ENCODE results near the gene EPS15. TPM values are rescaled to one million over a fixed set of nuclear protein-coding genes. Genes with fewer than 3 reads are reported as not detected.

The EPS15 gene
- total and polyA plus RNA-seq, 10 donors, result 24.2 to 142 (median 126) TPM

DNA sequence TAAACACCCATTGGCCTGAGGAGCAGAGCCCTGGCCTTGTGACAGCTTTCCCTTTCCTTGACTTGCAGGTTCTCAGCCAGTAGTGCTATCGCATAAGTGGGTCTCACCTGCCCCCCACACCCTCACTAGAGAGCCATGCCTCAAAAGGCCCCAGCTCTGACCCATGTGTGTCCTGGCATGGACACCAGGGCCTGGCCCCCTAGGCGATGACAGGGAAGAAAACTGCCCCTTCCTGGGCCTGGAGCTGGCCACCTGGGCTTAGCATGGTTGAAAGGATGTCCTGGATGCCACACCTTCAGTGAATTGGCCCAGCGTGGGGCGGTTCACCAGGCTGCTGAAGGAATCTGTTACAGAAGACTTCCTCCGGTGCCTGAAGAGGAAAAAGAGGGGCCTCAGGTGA is 207.2 kb downstream of the EPS15 start:
- Histone ChIP-seq H3K4me3 (no peak overlapping the region), H3K27ac (no peak overlapping the region), H3K27me3 (replicated peaks in 1 of 7) (no peaks in the 10 kb centered on the region), H3K36me3 (no peaks in the 10 kb centered on the region), H3K4me1 (peaks cover 0 to 18% (median 3%) of the 10 kb centered on the region in 6 donors), H3K9me3 (no peaks in the 10 kb centered on the region)
- WGBS, 5 donors, result 90 to 99% (median 94%) methylated on average over 4 to 5 of the region's 5 CpGs
- peak; percentile 58 for DNase-seq
- TF ChIP-seq POLR2AphosphoS5 (IDR thresholded peaks at IDR 0.05) (no peak), CTCF (IDR thresholded peaks at IDR 0.05 in 8 of 11, conservative IDR thresholded peaks at IDR 0.05 in 3 of 11) (no peak), POLR2A (IDR thresholded peaks at IDR 0.05) (no peak)
- intact Hi-C loops (cut with DNase I; ENCODE audit: low total_unique reads), result no loop called here

DNA sequence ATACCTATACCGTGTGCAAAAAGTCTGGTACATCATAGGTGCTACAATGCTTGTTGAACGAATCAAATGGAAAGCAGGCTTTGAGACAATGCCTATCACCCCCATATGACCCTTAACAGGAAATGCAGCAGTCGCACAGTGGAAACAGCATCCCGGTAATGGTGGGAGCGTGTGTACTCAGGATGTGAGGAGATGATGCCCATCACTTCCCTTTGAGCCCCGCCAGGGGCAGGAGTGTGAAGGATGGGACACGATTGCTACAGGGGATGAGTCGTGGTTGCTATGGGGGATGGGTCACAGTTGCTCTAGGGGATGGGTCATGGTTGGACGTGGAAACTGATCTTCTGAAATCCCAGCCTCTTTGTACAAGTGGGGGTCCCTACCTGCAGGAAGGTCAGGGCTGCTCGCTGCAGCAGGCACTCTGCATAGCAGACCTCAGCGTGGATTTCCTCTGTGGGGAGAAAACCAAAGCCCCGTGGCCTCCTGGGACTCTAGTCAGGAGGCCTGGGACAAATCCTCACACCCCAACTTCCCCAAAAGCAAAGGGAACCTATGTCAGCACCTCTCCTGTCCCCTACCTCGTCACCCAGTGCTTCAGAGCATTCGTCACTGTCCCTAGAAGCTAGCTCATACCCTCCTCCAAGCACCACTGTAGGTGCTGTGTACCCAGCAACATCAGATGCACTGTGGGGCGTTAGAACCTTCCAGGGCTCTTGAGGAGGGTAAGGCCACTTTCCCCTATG is 208.0 kb downstream of the EPS15 start:
- intact Hi-C loops (cut with DNase I; ENCODE audit: low total_unique reads), result no loop called here
- WGBS, 5 donors, result 31 to 45% (median 38%) methylated on average over 14 to 15 of the region's 15 CpGs
- TF ChIP-seq POLR2A (IDR thresholded peaks at IDR 0.05) (no peak), POLR2AphosphoS5 (IDR thresholded peaks at IDR 0.05) (no peak), CTCF (IDR thresholded peaks at IDR 0.05 in 8 of 11, conservative IDR thresholded peaks at IDR 0.05 in 3 of 11) (no peak)
- Histone ChIP-seq H3K36me3 (no peaks in the 10 kb centered on the region), H3K27me3 (replicated peaks in 1 of 7) (no peaks in the 10 kb centered on the region), H3K9me3 (no peaks in the 10 kb centered on the region), H3K27ac (no peak overlapping the region), H3K4me1 (peaks cover 0 to 18% (median 3%) of the 10 kb centered on the region in 6 donors), H3K4me3 (no peak overlapping the region)
- no peak for DNase-seq

- H3K27me3 ChIP-seq (replicated peaks in 1 of 7), result no peaks in the 10 kb centered on the region
- peaks cover 0 to 13% (median 3%) of the 10 kb centered on the region in 6 donors for H3K4me1 ChIP-seq
- H3K4me3 ChIP-seq, result no peak overlapping the region
- no peaks in the 10 kb centered on the region for H3K36me3 ChIP-seq
- TF ChIP-seq POLR2AphosphoS5 (IDR thresholded peaks at IDR 0.05), result no peak
- TF ChIP-seq CTCF (IDR thresholded peaks at IDR 0.05 in 8 of 11, conservative IDR thresholded peaks at IDR 0.05 in 3 of 11), result no peak
- no peak for TF ChIP-seq POLR2A (IDR thresholded peaks at IDR 0.05)
- H3K9me3 ChIP-seq, result no peaks in the 10 kb centered on the region
- H3K27ac ChIP-seq, result no peak overlapping the region
- WGBS, 5 donors, result 90 to 97% (median 92%) methylated on average over 8 of the region's 8 CpGs
- intact Hi-C loops (cut with DNase I; ENCODE audit: low total_unique reads), result no loop called here
- DNase-seq, result no peak
Observed at GRCh38 chr1:51309291-51309690, 209.8 kb downstream of the EPS15 start.

DNA sequence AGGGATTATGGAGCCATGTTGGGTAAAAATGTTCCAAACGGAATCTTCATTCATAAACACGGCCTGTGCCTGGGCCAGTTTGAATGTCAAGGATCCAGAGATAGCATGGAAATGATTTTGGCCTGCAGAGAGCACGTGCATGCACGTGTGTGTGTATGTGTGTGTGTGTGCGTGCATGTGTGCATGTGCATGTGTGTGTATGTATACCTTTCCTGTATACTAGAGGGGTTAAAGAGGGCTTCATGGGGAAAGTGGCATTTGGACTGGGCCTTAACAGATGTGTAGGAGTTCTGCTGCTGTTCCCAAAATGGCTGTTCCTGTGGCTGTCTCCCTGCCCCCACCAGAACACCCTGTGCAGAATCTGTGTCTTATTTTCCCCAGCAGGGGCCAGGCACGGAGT is 210.4 kb downstream of the EPS15 start:
- 87 to 94% (median 92%) methylated on average over 6 of the region's 6 CpGs for WGBS, 5 donors
- H3K4me3 ChIP-seq, result no peak overlapping the region
- H3K27ac ChIP-seq, result no peak overlapping the region
- TF ChIP-seq POLR2AphosphoS5 (IDR thresholded peaks at IDR 0.05) (no peak), POLR2A (IDR thresholded peaks at IDR 0.05) (no peak)
- no peaks in the 10 kb centered on the region for H3K36me3 ChIP-seq
- H3K4me1 ChIP-seq, result peaks cover 0 to 12% (median 5%) of the 10 kb centered on the region in 6 donors
- no peaks in the 10 kb centered on the region for H3K27me3 ChIP-seq (replicated peaks in 1 of 7)
- H3K9me3 ChIP-seq, result no peaks in the 10 kb centered on the region
- intact Hi-C loops (cut with DNase I; ENCODE audit: low total_unique reads), result no loop called here
- DNase-seq, result no peak

All from spleen (tissue), 11 donors.